HFF-Myc (cell line): ENCODE results near the gene MAP3K10.

Experiments used
- DNase-seq: peaks from one replicate; pipeline ENCODE4 v3.0.0-alpha.2; 2011; ENCODE audit warnings: low read depth; ENCODE audit errors: extremely low read depth
- H3K4me3 ChIP-seq: replicated peaks from 2 replicates; pipeline ENCODE4 v1.5.1; 2011; ENCODE audit warnings: low read depth, mild to moderate bottlenecking, control low read depth, low read length
- CTCF ChIP-seq: IDR thresholded peaks from 2 replicates; pipeline ENCODE4 v1.5.1; 2012; ENCODE audit warnings: mild to moderate bottlenecking, low read depth, low read length, control low read depth; ENCODE audit errors: missing control alignments

The MAP3K10 gene

DNA sequence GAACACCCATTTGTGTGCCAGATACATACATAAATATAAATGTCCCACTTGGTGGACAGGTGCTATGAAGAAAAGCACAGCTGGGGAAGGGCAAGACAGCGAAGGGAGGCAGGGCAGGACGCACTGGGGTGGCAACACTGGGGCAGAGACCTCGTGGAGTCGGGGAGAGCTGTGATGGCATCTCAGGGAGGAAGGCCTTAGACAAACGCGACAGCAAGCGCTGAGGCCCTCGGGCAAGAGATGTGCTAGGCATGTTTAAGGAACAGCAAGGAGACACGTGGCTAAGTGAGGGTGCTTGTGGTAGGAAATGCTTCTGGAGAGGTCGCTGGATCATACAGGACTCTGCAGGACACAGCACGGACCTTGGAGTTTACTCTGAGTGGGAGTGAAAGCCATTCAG lies 58.6 kb downstream of the MAP3K10 start:
- H3K4me3 ChIP-seq = no peak overlapping the region
- no peak for TF ChIP-seq CTCF
- no peak for DNase-seq

- DNase-seq = no peak
- TF ChIP-seq CTCF = no peak
- H3K4me3 ChIP-seq = no peak overlapping the region
Observed at GRCh38 chr19:40251244-40251643, 60.0 kb downstream of the MAP3K10 start.

DNA sequence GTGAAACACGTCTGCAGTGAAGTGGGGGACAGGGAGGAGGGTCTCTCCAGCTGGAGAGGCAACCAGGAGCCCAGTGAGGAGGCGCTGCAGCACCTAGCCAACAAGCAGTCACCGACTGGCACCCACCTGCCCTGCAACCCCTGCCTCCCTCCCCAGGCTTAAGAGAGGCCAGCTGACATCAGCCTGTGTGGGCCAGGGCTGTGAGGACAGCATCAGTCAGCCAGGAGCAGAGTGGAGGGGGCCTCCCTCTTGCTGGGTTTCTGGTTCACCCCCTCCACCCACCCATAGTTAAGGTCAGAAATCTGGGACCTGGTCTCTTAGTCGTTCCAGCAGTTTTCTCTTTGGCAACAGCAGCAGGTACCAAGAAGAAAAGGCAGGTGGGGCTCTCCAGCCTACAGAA lies 60.8 kb downstream of the MAP3K10 start:
- TF ChIP-seq CTCF = no peak
- H3K4me3 ChIP-seq = no peak overlapping the region
- DNase-seq = no peak

DNA sequence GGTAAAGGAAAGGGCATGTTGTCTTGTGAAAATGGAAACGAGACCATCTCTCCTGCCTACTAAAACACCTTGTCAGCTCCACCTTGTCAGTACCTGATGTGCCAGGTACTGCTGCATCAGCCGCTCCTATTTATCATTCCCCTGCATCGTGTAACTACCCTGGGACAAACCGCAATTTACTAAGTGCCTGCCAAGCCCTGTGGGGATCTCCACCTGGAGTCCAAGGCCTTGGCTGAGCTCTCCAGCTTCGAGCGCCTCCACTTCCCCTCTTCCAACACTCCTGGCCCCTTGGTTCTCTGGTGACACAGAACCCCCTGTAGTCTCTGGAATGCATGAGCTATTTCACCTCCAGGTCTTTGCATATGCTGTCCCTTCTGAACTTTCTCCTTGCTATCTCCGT lies 61.2 kb downstream of the MAP3K10 start:
- no peak overlapping the region for H3K4me3 ChIP-seq
- no peak for DNase-seq
- TF ChIP-seq CTCF = no peak

- no peak overlapping the region for H3K4me3 ChIP-seq
- DNase-seq = no peak
- no peak for TF ChIP-seq CTCF
Observed at GRCh38 chr19:40253611-40254092, 62.4 kb downstream of the MAP3K10 start.

- no peak overlapping the region for H3K4me3 ChIP-seq
- no peak for TF ChIP-seq CTCF
- no peak for DNase-seq
Observed at GRCh38 chr19:40254714-40255418, 63.6 kb downstream of the MAP3K10 start.
